GM12865 (cell line): ENCODE data around the gene CABP2.

Experiments used
- DNase-seq: peaks from one replicate; pipeline ENCODE4 v3.0.0; 2010; ENCODE audit warnings: low read depth
- H3K4me3 ChIP-seq: 2 replicates; pipeline ENCODE4 v1.5.1; 2011; ENCODE audit warnings: mild to moderate bottlenecking, low read depth, low read length, control low read depth
- CTCF ChIP-seq: IDR thresholded peaks from 2 replicates; pipeline ENCODE4 v1.5.1; 2011; ENCODE audit warnings: low read length, control low read depth, low read depth, inconsistent platforms; ENCODE audit not compliant: insufficient read depth; ENCODE audit errors: missing control alignments

The CABP2 gene

DNA sequence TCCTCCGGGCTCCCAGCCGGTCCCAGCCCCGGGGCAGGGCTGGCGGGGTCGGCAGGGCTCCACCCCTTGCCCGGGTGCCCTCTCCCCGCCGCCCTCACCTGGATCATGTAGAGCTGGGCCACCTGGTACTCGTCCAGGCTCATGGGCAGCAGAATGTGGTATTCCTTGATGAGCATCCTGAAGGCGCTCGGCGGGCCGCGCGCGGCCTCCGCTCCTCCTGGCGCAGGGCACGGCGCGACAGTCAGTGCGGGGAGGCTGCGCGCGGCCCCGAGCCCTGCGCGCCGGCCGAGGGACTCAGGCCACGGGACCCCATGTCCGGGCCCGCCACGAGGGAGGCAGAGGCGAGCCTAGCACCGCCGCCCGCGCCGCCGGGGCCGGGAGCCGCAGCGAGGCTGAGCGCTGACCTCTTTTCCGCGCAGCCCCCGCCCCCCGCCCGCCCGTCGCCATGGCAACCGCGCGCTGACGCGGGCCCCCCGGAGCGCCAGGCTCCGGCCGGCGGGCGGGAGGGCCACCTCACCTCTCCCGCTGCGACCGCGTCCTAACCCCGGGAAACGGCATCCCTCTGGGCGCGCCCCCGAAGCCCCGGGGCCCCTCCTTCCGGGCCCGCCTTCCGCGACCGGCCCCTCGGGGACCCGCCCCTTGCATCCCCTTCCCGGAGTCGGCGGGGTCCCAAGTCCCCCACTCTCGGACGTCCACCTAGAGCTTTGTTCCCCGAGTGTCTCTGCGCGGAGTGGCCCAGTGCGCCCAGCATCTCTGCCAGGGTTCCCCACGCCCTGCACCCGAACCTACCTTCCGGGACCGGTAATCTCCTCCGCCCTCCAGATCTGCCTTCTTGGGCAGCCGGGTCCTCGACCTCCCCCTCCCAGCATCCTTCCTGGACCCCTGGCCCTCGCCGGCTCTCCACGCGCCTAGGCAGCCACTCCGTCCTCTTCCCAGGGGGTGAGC, 19.0 kb downstream of the CABP2 start:
- H3K4me3 ChIP-seq: peak overlapping the region; percentile 89
- TF ChIP-seq CTCF: no peak
- peak; percentile 34 for DNase-seq

DNA sequence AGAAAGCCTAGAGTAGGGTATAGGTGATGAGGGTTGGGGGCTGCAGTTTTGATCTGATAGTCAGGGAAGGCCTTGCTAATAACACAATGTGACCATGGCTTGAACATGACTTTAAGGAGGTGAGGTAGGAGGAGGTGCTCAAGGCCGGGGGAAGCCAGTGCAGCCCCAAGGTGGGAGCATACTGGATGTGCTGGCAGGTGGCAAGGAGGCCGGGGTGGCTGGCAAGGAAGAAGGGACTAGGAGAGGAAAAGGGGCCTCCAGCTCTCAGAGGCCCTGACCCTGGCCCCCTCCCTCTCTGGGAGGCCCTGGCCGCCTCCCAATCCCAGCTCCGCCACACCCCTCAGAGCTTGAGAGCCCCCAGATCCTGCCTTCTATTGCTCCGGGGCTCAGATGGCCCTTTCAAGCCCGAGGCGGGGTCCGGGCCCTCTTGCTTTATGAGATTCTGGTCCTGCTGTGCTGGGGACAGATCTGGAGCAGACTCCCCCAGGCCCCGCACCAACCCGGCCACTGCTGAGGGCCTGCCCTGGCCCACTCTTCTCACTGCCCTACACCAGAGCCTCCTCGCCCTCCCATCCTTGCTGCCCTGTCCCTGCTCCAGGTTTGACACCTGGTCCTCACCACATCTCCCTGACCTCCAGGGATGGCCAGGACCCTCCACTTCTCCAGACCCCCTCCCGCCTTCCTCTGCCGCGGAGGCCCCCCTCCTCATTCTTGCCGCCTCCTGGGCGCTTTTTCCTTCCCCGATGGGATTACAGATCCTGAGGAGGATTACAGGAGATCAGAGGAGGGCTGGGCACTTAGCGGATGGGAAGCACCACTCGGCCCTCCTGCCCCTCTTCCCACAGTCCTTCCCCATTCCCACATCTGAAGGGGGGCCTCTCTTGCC, 19.9 kb downstream of the CABP2 start:
- no peak for TF ChIP-seq CTCF
- peak overlapping the region; percentile 51 for H3K4me3 ChIP-seq
- no peak for DNase-seq

DNA sequence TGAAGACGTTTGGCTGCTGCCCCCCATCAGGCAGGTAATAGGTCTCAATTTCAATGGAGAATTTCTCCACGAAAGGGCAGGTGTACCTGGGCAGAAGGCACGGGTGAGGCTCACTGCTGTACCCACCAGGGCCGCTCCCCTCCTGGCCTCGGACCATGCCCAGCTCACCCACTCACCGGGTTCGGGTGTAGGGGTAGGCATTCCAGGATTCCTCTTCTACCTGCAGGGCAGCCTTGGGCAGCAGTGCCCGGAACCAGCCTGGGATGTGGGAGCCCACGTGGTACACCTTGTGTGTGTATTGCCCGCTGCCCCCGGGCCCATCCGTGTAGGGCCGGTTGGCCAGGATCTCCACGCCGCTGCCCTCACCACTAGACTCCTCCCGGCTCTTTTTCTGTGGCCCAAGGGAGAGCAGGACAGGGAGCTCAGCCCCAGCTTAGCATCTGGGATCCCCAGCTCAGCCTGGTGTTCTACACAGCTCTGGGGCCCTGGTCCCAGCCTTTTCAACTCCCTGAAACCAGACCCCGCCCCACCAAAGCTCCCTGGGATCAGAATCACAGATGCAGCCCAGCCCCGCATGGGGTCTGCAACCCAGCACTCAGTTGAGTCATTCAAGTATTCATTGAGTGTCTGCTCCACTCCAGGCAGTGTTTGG, 20.8 kb downstream of the CABP2 start:
- TF ChIP-seq CTCF: no peak
- no peak overlapping the region for H3K4me3 ChIP-seq
- DNase-seq: no peak

GRCh38 chr11:67501854-67502253, 21.4 kb downstream of the CABP2 start:
- TF ChIP-seq CTCF: no peak
- no peak for DNase-seq
- no peak overlapping the region for H3K4me3 ChIP-seq

- no peak for TF ChIP-seq CTCF
- DNase-seq: no peak
- H3K4me3 ChIP-seq: no peak overlapping the region
These were observed 22.2 kb downstream of the CABP2 start for GRCh38 chr11:67500831-67501715.

GRCh38 chr11:67500484-67500821, 22.8 kb downstream of the CABP2 start:
- DNase-seq: no peak
- no peak for TF ChIP-seq CTCF
- no peak overlapping the region for H3K4me3 ChIP-seq
